Nephron progenitor cell (in vitro differentiated cells): ENCODE measurements around the gene PYROXD2.

Experiments used
- DNase-seq: peaks from one replicate; pipeline ENCODE4 v3.0.0; 2021
- H3K27ac Mint-ChIP-seq: 2 replicates; pipeline ENCODE4 v1.8.0; 2021; ENCODE audit warnings: mild to moderate bottlenecking, moderate library complexity, mixed read lengths
- H3K27me3 Mint-ChIP-seq: 2 replicates; pipeline ENCODE4 v1.8.0; 2021; ENCODE audit warnings: mild to moderate bottlenecking, low read depth, mixed read lengths; ENCODE audit not compliant: poor library complexity
- H3K36me3 Mint-ChIP-seq: 2 replicates; pipeline ENCODE4 v1.8.0; 2021; ENCODE audit warnings: low read depth, mixed read lengths
- H3K4me1 Mint-ChIP-seq: 2 replicates; pipeline ENCODE4 v1.8.0; 2021; ENCODE audit warnings: mixed read lengths
- H3K4me3 Mint-ChIP-seq: 2 replicates; pipeline ENCODE4 v1.8.0; 2021; ENCODE audit warnings: mild to moderate bottlenecking, moderate library complexity, mixed read lengths
- H3K9me3 Mint-ChIP-seq: 2 replicates; pipeline ENCODE4 v1.8.0; 2021; ENCODE audit warnings: mild to moderate bottlenecking, moderate library complexity, mixed read lengths
- TF ChIP-seq, protein P1 (sequence below): fragments of 200-600 bp; sonication (generic); IDR thresholded peaks from 2 replicates; pipeline ENCODE4 v1.5.0; 2021; ENCODE audit warnings: antibody characterized with exemption

The PYROXD2 gene

DNA sequence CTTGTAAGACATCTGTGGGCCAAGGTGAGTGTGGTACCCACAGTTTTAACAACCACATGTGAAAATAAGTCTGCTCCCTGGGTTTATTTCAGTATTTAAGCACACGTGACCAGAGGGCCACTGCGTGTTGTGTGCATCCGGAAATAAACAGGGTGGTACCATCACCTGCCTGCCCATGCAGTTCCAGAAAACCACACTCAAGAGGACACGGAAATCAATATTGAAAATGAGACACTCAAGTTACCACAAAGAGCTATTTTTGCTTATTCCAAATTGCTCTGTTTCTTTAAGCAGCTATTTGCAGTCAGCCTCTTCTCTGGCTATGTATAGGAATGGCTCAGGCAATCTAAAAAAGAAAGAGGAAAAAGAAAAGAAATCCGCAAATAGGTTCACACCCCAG, 75.2 kb downstream of the PYROXD2 start:
- no peak overlapping the region for H3K4me3 Mint-ChIP-seq
- TF ChIP-seq, protein P1, sequence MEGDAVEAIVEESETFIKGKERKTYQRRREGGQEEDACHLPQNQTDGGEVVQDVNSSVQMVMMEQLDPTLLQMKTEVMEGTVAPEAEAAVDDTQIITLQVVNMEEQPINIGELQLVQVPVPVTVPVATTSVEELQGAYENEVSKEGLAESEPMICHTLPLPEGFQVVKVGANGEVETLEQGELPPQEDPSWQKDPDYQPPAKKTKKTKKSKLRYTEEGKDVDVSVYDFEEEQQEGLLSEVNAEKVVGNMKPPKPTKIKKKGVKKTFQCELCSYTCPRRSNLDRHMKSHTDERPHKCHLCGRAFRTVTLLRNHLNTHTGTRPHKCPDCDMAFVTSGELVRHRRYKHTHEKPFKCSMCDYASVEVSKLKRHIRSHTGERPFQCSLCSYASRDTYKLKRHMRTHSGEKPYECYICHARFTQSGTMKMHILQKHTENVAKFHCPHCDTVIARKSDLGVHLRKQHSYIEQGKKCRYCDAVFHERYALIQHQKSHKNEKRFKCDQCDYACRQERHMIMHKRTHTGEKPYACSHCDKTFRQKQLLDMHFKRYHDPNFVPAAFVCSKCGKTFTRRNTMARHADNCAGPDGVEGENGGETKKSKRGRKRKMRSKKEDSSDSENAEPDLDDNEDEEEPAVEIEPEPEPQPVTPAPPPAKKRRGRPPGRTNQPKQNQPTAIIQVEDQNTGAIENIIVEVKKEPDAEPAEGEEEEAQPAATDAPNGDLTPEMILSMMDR = no peak

DNA sequence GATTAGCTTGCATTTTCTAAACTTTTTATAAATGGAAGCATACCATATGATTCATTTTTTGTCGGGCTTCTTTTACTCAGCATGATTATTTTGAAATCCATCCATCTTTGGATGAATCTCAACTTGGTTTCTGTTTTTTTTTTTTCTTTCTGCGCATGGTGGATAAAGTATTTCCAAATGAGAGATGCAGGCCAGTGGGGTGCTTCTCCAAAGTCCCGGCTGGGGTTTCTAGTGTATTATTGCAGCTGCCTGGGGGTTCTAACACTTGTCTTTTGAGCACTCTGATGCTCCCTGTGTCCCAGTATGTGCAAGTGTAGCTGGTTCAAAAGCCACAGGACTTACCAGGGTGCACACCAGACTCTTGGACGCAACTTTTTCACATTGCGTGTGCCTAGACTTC, 76.1 kb downstream of the PYROXD2 start:
- Mint-ChIP-seq H3K27me3 (peaks cover 15% of the 10 kb centered on the region), H3K4me3 (no peak overlapping the region), H3K27ac (no peak overlapping the region), H3K4me1 (peaks cover 2% of the 10 kb centered on the region), H3K9me3 (no peaks in the 10 kb centered on the region), H3K36me3 (no peaks in the 10 kb centered on the region)
- TF ChIP-seq, protein P1 = no peak
- DNase-seq = no peak

More for the DNA sequence above, 75.2 kb downstream of the PYROXD2 start:
- Mint-ChIP-seq H3K9me3 (no peaks in the 10 kb centered on the region), H3K27me3 (peaks cover 15% of the 10 kb centered on the region), H3K36me3 (no peaks in the 10 kb centered on the region), H3K4me1 (peaks cover 9% of the 10 kb centered on the region), H3K27ac (no peak overlapping the region)
- no peak for DNase-seq

DNA sequence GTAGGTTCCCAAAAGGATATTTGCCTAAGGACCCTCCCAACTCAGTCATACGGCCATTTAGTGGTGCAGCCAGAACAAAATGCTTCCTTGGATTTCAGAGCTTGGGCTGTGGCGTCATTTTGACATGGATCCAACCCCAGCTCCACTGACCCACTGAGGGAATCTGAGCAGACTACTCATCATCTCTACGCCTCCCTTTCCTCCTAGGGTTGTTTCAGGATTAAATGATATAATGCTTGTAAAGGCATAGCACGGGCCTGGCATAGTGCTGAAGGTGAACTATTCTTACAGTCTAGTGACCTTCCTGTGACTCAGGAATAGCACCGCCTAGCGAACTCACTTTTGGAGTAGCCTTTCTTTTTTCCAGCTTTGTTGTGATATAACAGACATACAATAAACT, 76.7 kb downstream of the PYROXD2 start:
- H3K27ac Mint-ChIP-seq = no peak overlapping the region
- no peak overlapping the region for H3K4me3 Mint-ChIP-seq
- H3K27me3 Mint-ChIP-seq = peaks cover 15% of the 10 kb centered on the region
- TF ChIP-seq, protein P1 = no peak
- H3K4me1 Mint-ChIP-seq = peaks cover 7% of the 10 kb centered on the region
- no peak for DNase-seq
- no peaks in the 10 kb centered on the region for H3K36me3 Mint-ChIP-seq
- H3K9me3 Mint-ChIP-seq = no peaks in the 10 kb centered on the region

DNA sequence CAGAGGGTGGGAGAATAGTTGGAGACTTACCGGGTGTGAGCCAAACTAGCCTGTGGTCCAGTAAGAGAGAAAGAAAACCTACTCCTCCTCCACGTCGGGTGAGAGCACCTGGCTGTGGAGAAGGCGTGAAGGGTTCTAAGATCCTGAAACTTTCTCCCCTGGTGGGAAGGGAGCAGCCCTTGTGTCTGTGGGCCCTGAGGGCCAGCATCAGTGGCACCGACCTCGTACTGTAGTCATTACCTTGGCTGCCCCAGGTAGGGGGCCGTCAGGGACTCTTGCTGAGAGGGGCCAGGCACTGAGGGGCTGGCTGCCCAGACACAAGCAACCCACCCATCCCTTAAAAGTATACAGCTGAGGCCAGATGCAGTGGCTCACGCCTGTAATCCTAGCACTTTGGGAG, 77.5 kb downstream of the PYROXD2 start:
- DNase-seq = no peak
- Mint-ChIP-seq H3K4me3 (no peak overlapping the region), H3K9me3 (no peaks in the 10 kb centered on the region), H3K27me3 (peaks cover 11% of the 10 kb centered on the region), H3K4me1 (peaks cover 16% of the 10 kb centered on the region), H3K27ac (no peak overlapping the region), H3K36me3 (no peaks in the 10 kb centered on the region)
- TF ChIP-seq, protein P1 = no peak
